Measurements from ENCODE around the gene COL8A1. TPM values are rescaled to one million over a fixed set of nuclear protein-coding genes. Genes with fewer than 3 reads are reported as not detected.

COL8A1 gene
- total and polyA plus RNA-seq, 10 of the 15 experiments (the other 5 are each of a cell fraction or from before 2014, with no cell fraction given), result 0.04 to 0.73 (median 0.10) TPM; not detected in 5

DNA sequence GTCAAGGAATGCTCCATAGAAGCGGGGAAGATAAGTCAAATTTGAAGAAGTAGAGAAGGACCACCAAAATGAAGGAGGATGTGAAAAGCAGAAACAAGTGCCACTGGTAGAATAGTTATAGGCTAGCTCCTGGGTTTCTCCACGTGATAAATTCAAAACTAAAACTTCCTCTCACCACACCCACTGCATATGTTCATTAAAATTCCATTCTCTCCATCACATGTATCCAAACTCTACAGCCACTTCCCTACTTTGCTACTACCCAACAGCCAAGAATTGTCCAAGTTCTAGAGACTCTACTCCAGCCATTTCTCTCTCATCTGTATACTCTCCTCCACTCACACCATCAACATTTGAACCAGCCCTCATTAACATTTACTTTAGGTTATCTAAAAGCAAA, 60.5 kb downstream of the COL8A1 start:
- Histone ChIP-seq H4K20me1 (ENCODE audit: control insufficient read depth, insufficient read depth) (no peaks in the 10 kb centered on the region), H3K4me2 (ENCODE audit: control insufficient read depth, insufficient read depth) (no peak overlapping the region), H3K9me3 (replicated peaks; ENCODE audit: control insufficient read depth, insufficient read depth, low read length) (no peaks in the 10 kb centered on the region), H3K9ac (ENCODE audit: control insufficient read depth, insufficient read depth, low read length) (no peak overlapping the region), H3K27ac (ENCODE audit: control insufficient read depth, insufficient read depth) (no peak overlapping the region), H3K4me1 (ENCODE audit: control insufficient read depth, insufficient read depth, low read length) (no peaks in the 10 kb centered on the region), H2AFZ (ENCODE audit: control insufficient read depth, low read depth, low read length) (no peak overlapping the region), H3K27me3 (replicated peaks in 1 of 2; ENCODE audit: control insufficient read depth in 2 of 2, insufficient read depth in 2 of 2, low read length in 1 of 2) (no peaks in the 10 kb centered on the region; a peak in 1 of 4 replicates), H3K79me2 (ENCODE audit: control insufficient read depth, insufficient read depth, low read length) (no peaks in the 10 kb centered on the region), H3K36me3 (ENCODE audit: control insufficient read depth in 2 of 2, insufficient read depth in 2 of 2, low read length in 1 of 2) (no peaks in the 10 kb centered on the region), H3K4me3 (no peak overlapping the region)
- ChIA-PET SMC1A (ENCODE audit: uncharacterized antibody, unreplicated experiment) (interaction anchor here (0.6 to 1.7 kb wide), 2 partner anchors 11 to 51 kb away, joined by 4 to 6 read pairs; no protein-coding TSS in a partner anchor), CTCF (interaction anchor here (1.6 to 2.3 kb wide), 2 partner anchors 10 to 54 kb away, joined by 5 to 9 read pairs; no protein-coding TSS in a partner anchor), POLR2A (no interaction called here), RAD21 (ENCODE audit: unreplicated experiment) (no interaction called here)
- no TSS peak for BruUV-seq (replicated peaks)
- 0% methylated on average over 2 of the region's 2 CpGs for WGBS (ENCODE audit: insufficient coverage, insufficient replicate concordance, low lambda C conversion rate, missing lambda C conversion rate)
- intact Hi-C loops (cut with micrococcal nuclease; ENCODE audit: unreplicated experiment) (no loop called here), in situ Hi-C loops (cut with MboI) (no loop called here)
- no peak for ATAC-seq
- no peak for FAIRE-seq
- DNase-seq (ENCODE audit: low read depth, low spot score), result no peak
- TF ChIP-seq, protein P1, sequence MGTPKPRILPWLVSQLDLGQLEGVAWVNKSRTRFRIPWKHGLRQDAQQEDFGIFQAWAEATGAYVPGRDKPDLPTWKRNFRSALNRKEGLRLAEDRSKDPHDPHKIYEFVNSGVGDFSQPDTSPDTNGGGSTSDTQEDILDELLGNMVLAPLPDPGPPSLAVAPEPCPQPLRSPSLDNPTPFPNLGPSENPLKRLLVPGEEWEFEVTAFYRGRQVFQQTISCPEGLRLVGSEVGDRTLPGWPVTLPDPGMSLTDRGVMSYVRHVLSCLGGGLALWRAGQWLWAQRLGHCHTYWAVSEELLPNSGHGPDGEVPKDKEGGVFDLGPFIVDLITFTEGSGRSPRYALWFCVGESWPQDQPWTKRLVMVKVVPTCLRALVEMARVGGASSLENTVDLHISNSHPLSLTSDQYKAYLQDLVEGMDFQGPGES (IDR thresholded peaks at IDR 0.05), result no peak
- TF ChIP-seq WRNIP1 (IDR thresholded peaks at IDR 0.05; ENCODE audit: borderline replicate concordance, low read depth, low read length) (no peak), NRF1 (conservative IDR thresholded peaks at IDR 0.05; ENCODE audit: low read depth, low read length) (no peak), CBX3 (IDR thresholded peaks at IDR 0.05; ENCODE audit: borderline replicate concordance, low read depth) (no peak), KAT2A (conservative IDR thresholded peaks at IDR 0.05; ENCODE audit: control insufficient read depth, low read depth, low read length) (no peak), NR2F1 (conservative IDR thresholded peaks at IDR 0.05) (no peak), BRCA1 (IDR thresholded peaks at IDR 0.05; ENCODE audit: low read depth, low read length) (no peak)
- TF ChIP-seq, protein P2, sequence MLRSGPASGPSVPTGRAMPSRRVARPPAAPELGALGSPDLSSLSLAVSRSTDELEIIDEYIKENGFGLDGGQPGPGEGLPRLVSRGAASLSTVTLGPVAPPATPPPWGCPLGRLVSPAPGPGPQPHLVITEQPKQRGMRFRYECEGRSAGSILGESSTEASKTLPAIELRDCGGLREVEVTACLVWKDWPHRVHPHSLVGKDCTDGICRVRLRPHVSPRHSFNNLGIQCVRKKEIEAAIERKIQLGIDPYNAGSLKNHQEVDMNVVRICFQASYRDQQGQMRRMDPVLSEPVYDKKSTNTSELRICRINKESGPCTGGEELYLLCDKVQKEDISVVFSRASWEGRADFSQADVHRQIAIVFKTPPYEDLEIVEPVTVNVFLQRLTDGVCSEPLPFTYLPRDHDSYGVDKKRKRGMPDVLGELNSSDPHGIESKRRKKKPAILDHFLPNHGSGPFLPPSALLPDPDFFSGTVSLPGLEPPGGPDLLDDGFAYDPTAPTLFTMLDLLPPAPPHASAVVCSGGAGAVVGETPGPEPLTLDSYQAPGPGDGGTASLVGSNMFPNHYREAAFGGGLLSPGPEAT (IDR thresholded peaks at IDR 0.05; ENCODE audit: low read depth), result no peak
- TF ChIP-seq, protein P3, sequence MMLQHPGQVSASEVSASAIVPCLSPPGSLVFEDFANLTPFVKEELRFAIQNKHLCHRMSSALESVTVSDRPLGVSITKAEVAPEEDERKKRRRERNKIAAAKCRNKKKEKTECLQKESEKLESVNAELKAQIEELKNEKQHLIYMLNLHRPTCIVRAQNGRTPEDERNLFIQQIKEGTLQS (IDR thresholded peaks at IDR 0.05; ENCODE audit: borderline replicate concordance, extremely low read depth, low read depth, low read length), result no peak
- TF ChIP-seq, protein P4, sequence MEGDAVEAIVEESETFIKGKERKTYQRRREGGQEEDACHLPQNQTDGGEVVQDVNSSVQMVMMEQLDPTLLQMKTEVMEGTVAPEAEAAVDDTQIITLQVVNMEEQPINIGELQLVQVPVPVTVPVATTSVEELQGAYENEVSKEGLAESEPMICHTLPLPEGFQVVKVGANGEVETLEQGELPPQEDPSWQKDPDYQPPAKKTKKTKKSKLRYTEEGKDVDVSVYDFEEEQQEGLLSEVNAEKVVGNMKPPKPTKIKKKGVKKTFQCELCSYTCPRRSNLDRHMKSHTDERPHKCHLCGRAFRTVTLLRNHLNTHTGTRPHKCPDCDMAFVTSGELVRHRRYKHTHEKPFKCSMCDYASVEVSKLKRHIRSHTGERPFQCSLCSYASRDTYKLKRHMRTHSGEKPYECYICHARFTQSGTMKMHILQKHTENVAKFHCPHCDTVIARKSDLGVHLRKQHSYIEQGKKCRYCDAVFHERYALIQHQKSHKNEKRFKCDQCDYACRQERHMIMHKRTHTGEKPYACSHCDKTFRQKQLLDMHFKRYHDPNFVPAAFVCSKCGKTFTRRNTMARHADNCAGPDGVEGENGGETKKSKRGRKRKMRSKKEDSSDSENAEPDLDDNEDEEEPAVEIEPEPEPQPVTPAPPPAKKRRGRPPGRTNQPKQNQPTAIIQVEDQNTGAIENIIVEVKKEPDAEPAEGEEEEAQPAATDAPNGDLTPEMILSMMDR (IDR thresholded peaks at IDR 0.05 in 2 of 3, conservative IDR thresholded peaks at IDR 0.05 in 1 of 3; ENCODE audit: control insufficient read depth in 2 of 3, extremely low read depth in 1 of 3, insufficient read depth in 1 of 3, low read depth in 3 of 3, low read length in 3 of 3), result no peak
- TF ChIP-seq, protein P5, sequence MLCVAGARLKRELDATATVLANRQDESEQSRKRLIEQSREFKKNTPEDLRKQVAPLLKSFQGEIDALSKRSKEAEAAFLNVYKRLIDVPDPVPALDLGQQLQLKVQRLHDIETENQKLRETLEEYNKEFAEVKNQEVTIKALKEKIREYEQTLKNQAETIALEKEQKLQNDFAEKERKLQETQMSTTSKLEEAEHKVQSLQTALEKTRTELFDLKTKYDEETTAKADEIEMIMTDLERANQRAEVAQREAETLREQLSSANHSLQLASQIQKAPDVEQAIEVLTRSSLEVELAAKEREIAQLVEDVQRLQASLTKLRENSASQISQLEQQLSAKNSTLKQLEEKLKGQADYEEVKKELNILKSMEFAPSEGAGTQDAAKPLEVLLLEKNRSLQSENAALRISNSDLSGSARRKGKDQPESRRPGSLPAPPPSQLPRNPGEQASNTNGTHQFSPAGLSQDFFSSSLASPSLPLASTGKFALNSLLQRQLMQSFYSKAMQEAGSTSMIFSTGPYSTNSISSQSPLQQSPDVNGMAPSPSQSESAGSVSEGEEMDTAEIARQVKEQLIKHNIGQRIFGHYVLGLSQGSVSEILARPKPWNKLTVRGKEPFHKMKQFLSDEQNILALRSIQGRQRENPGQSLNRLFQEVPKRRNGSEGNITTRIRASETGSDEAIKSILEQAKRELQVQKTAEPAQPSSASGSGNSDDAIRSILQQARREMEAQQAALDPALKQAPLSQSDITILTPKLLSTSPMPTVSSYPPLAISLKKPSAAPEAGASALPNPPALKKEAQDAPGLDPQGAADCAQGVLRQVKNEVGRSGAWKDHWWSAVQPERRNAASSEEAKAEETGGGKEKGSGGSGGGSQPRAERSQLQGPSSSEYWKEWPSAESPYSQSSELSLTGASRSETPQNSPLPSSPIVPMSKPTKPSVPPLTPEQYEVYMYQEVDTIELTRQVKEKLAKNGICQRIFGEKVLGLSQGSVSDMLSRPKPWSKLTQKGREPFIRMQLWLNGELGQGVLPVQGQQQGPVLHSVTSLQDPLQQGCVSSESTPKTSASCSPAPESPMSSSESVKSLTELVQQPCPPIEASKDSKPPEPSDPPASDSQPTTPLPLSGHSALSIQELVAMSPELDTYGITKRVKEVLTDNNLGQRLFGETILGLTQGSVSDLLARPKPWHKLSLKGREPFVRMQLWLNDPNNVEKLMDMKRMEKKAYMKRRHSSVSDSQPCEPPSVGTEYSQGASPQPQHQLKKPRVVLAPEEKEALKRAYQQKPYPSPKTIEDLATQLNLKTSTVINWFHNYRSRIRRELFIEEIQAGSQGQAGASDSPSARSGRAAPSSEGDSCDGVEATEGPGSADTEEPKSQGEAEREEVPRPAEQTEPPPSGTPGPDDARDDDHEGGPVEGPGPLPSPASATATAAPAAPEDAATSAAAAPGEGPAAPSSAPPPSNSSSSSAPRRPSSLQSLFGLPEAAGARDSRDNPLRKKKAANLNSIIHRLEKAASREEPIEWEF (IDR thresholded peaks at IDR 0.05; ENCODE audit: insufficient replicate concordance, low read depth, low read length), result no peak

Data from GM12878 (cell line).